ENCODE data around the gene CD300E. TPM values are rescaled to one million over a fixed set of nuclear protein-coding genes. Genes with fewer than 3 reads are reported as not detected.

Gene CD300E
- total and polyA plus RNA-seq, 2 of the 13 experiments (the other 11 are each of a cell fraction or from before 2014, with no cell fraction given) = not detected

DNA sequence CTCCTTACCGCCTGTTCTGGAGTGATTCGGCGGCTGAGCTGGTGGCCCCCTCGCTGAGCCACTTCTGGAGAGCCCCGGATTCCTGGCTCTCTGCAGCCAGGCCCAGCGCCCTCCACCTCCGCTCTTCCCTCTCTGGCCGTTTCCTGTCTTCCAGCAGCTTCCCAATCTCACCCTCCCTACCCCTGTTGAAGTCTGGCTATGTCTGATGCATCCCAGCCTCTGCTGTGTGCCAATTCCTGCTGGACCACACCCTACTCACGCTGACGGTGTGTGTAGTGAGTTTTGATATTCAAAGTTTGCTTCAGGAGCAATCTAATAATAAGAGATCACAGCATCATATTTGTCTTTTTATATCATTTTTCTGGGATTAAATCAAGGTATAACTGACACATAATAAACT is 40.9 kb downstream of the CD300E start (continued):
- no peak for TF ChIP-seq ZNF318 (CRISPR knock-in tag; IDR thresholded peaks at IDR 0.05)
- TF ChIP-seq ZNF121 (CRISPR knock-in tag; IDR thresholded peaks at IDR 0.05) = no peak
- TF ChIP-seq, protein P1, sequence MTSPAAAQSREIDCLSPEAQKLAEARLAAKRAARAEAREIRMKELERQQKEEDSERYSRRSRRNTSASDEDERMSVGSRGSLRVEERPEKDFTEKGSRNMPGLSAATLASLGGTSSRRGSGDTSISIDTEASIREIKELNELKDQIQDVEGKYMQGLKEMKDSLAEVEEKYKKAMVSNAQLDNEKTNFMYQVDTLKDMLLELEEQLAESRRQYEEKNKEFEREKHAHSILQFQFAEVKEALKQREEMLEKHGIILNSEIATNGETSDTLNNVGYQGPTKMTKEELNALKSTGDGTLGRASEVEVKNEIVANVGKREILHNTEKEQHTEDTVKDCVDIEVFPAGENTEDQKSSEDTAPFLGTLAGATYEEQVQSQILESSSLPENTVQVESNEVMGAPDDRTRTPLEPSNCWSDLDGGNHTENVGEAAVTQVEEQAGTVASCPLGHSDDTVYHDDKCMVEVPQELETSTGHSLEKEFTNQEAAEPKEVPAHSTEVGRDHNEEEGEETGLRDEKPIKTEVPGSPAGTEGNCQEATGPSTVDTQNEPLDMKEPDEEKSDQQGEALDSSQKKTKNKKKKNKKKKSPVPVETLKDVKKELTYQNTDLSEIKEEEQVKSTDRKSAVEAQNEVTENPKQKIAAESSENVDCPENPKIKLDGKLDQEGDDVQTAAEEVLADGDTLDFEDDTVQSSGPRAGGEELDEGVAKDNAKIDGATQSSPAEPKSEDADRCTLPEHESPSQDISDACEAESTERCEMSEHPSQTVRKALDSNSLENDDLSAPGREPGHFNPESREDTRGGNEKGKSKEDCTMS (CRISPR knock-in tag; conservative IDR thresholded peaks at IDR 0.05) = no peak
- no peak for TF ChIP-seq SMARCC2 (IDR thresholded peaks at IDR 0.05)
- no peak for TF ChIP-seq PHF8 (CRISPR knock-in tag; IDR thresholded peaks at IDR 0.05)
- TF ChIP-seq SNRNP70 (IDR thresholded peaks at IDR 0.05; ENCODE audit: low read depth, low read length) = no peak
- TF ChIP-seq JUND (CRISPR knock-in tag; IDR thresholded peaks at IDR 0.05) = no peak
- no peak for TF ChIP-seq TMF1 (CRISPR knock-in tag; IDR thresholded peaks at IDR 0.05; ENCODE audit: low read depth)
- TF ChIP-seq SRSF1 (optimal IDR thresholded peaks at IDR 0.05; ENCODE audit: low read depth, low read length) = no peak
- no peak for TF ChIP-seq CEBPG (CRISPR knock-in tag; IDR thresholded peaks at IDR 0.05)

Data from HepG2 (cell line).